HG02588 (cell line): ENCODE measurements around the gene FRG2C.
"Not testable (repeated sequence)": the region's sequence is repeated elsewhere in the genome, so short reads cannot be mapped to it uniquely, and the experiment has no call there.

Experiments used
- ATAC-seq: cut with Tn5 transposase; IDR thresholded peaks from one replicate; pipeline ENCODE4 v1.9.1; 2021; ENCODE audit warnings: mild to moderate bottlenecking, moderate library complexity; ENCODE audit not compliant: unreplicated experiment

The FRG2C gene

GRCh38 chr3:75664028-75664427, at the start of gene FRG2C:
Gene FRG2C, plus strand, starts transcription at chr3:75664328. Its CDS starts 52 bp downstream, at chr3:75664380.
- not testable (repeated sequence) for ATAC-seq

GRCh38 chr3:75618666-75619305, 45.3 kb upstream of the FRG2C start:
- not testable (repeated sequence) for ATAC-seq

GRCh38 chr3:75619481-75620031, 44.6 kb upstream of the FRG2C start:
- ATAC-seq: not testable (repeated sequence)

DNA sequence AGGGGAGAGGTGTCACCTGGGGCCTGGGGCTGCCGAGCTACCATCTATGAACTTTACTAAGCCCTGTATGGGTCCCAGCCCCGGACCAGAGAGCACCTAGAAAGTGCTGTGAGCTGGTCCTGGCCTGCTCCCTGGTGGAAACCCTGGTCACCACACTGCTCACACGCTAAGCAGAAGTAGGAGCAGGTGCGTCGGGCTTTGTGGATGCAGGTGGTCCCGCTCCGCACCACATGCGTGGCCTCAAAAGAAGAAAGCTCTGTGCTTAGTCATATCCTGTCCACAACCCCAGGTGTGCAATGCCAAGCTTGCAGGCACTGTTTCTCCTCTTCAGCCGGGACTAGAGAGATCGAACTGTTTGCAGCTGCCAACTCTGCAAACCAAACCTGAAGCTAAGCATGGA, 42.4 kb upstream of the FRG2C start:
- ATAC-seq: not testable (repeated sequence)

GRCh38 chr3:75623656-75624055, 40.5 kb upstream of the FRG2C start:
- ATAC-seq: not testable (repeated sequence)

- ATAC-seq: not testable (repeated sequence)
Measured at GRCh38 chr3:75630887-75631535, 33.1 kb upstream of the FRG2C start.

GRCh38 chr3:75631541-75631940, 32.6 kb upstream of the FRG2C start:
- no peak for ATAC-seq

DNA sequence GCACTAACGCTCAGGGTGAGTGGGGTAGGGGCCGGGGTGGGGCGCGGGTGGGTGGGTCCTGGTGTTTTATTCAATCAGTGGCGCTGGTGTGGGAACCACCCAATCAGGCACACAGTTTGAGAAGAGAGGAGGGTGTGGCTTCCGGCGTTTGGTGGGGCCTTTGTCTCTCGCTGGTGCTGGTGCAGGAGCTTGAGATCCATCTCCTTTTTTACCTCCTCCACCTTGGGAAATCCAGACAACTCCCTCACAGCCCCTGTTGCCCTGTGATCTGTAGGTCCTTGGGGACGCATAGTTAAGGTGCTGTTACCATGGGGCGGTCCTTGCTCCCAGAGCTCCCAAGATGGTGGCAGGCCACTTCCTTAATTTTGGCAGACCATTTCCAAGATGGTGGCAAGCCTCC, 25.2 kb upstream of the FRG2C start:
- not testable (repeated sequence) for ATAC-seq

GRCh38 chr3:75641107-75641517, 23.0 kb upstream of the FRG2C start:
- ATAC-seq: not testable (repeated sequence)

- ATAC-seq: not testable (repeated sequence)
Measured at GRCh38 chr3:75643031-75643800, 20.9 kb upstream of the FRG2C start.

- ATAC-seq: not testable (repeated sequence)
Measured at GRCh38 chr3:75645548-75645947, 18.6 kb upstream of the FRG2C start.

DNA sequence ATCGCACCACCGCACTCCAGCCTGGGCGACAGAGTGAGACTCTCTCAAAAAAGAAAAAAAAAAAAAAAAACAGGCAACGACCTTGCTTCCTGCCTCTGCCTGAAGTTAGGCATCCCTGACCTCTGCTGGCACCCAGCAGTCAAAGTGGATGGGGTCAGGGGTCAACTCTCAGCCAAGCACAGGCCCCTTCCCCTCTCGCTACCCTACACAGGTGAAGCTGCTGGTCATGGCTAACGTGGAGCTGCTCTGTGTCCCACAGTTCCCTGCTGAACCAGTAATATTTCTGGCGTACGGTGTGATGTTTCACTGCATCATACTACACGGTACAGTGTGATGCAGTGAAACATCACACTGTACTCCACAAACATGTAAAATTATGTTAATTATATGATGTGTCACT, 13.9 kb upstream of the FRG2C start:
- ATAC-seq: no peak

DNA sequence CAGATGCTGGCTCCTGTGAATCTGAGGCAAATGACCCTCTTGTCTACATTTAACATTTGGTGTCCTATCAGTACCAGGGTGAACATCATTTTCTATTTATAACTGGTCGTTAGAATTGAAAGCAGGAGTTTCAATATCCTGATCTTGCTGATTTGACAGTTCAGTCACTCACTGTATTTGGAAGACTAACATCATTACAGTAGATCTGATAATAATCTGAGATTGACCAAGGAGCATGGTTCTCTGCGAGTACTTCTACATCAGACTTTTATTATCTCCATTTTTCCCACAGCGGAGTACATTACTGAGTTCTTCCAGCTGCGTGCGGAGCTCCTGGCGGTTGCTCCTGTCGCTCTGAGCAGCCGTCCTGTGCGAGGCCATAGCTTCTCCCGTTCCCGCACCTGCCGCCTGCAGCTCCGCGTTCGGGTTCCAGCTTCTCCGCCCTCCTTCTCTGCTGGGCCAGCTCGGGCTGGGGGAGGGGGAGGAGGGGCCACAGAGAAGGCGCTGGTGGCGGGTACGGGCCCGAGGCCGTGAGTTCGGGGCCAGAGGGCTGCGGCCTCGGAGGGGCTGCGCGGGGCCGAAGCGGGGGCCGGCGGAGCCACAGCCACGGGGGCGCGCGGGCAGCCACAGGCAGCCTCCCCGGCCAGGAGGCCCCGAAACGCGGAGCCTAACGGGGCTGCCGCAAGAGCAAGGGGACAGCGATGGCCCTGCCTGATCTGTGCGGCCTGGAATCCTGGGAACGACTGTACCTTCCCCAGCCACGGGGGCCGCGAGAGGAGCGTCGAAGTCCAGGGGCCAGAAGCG, 8.8 kb upstream of the FRG2C start:
- not testable (repeated sequence) for ATAC-seq

- not testable (repeated sequence) for ATAC-seq
Measured at GRCh38 chr3:75655956-75656355, 8.2 kb upstream of the FRG2C start.

- ATAC-seq: not testable (repeated sequence)
Measured at GRCh38 chr3:75658411-75659107, 5.6 kb upstream of the FRG2C start.

DNA sequence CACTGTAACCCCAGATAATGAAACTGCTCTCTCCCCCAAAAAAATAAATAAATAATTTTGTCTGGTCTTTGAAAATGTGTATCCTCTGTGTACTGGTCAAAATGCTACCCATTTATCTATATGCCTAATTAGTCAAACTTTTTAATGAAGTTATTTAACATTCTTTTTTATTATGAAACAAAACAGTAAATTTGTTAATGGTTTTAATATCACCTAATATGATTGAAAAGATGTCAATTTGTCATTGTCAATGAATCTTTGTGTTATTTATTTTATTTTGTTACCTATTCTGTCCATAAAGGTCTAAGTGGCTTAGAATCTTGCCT, 5.1 kb upstream of the FRG2C start:
- not testable (repeated sequence) for ATAC-seq

- ATAC-seq: not testable (repeated sequence)
Measured at GRCh38 chr3:75665626-75666025, 1.5 kb downstream of the FRG2C start.

DNA sequence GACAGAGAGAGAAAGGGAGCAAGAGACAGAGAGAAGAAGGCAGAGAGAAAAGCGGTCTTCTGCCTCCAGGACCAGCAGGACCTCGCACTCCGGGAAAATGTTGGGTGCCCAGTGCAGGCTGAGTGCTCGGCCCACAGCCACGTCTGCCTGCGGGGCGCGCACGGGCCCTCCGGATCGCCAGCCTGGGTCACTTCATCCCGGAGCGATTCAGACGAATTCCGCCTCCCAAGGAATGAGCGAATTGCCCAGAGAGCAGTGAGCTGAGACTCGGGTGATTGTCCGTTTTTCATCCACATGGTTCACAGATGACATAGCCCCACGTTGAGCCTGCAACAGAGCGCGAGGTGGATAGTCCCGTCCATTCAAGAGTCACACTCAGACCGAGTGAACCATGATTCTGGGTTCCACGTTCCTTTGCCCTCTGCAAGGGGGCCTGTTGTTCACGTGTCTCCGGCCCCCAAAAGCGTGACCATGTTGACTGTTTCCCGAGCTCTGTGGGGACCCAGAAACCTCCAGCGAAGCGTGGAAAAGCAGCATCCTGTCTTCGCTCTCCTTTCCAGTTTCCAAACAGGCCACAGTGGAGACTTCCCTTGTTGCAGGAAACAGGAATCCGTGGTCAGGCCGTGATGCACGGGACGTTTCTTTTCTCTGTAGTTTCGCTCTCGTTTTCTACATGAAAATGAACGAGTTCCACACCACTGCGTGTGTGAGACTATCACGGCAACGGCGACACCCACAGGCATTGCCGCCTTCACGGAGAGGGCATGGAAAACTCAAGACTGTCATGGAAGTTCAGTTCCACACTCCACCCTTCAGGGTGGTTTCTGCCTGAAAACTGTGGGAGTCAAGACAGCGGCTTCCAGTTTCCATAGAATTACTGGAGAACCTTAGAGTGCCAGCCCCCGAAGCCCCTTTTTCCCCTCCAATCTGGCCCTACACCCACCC, 3.9 kb downstream of the FRG2C start:
- ATAC-seq: not testable (repeated sequence)

- not testable (repeated sequence) for ATAC-seq
Measured at GRCh38 chr3:75668759-75669347, 4.7 kb downstream of the FRG2C start.
